ENCODE results near the gene CT45A1. TPM values are rescaled to one million over a fixed set of nuclear protein-coding genes. Genes with fewer than 3 reads are reported as not detected.

Gene CT45A1
- total and polyA plus RNA-seq, 2 donors (not counting 1 experiment from before 2014, with no cell fraction given) = not detected

GRCh38 chrX:135688137-135688536 is 25.3 kb upstream of the CT45A1 start:
- Mint-ChIP-seq H3K27ac (no peak overlapping the region), H3K4me3 (no peak overlapping the region), H3K9me3 (ENCODE audit: insufficient read depth) (peaks cover 3% of the 10 kb centered on the region), H3K27me3 (no peaks in the 10 kb centered on the region), H3K4me1 (no peaks in the 10 kb centered on the region)
- no peak overlapping the region for H3K27ac ChIP-seq (ENCODE audit: low read length in 2 of 2)
- DNase-seq = no peak
- no peak for ATAC-seq (ENCODE audit: low read depth)
- H3K79me2 ChIP-seq (ENCODE audit: control insufficient read depth, insufficient read depth, low read length) = no peaks in the 10 kb centered on the region
- no peak overlapping the region for H2AFZ ChIP-seq (ENCODE audit: insufficient read depth, low read depth, low read length, poor library complexity, severe bottlenecking)
- no peak for TF ChIP-seq CTCF (IDR thresholded peaks at IDR 0.05)
- TF ChIP-seq EZH2 (IDR thresholded peaks at IDR 0.05; ENCODE audit: borderline replicate concordance, insufficient read depth, low read depth, low read length, poor library complexity, severe bottlenecking) = no peak
- no peaks in the 10 kb centered on the region for H4K20me1 ChIP-seq (ENCODE audit: control insufficient read depth, insufficient read depth, low read length, poor library complexity, severe bottlenecking)
- no peaks in the 10 kb centered on the region for H3K36me3 ChIP-seq (replicated peaks in 1 of 2; ENCODE audit: control extremely low read depth in 1 of 2, control insufficient read depth in 1 of 2, extremely low read depth in 1 of 2, insufficient read depth in 2 of 2, low read length in 1 of 2)
- H3K4me2 ChIP-seq (replicated peaks; ENCODE audit: low read depth, low read length, poor library complexity, severe bottlenecking) = no peak overlapping the region
- H3K4me3 ChIP-seq (ENCODE audit: control extremely low read depth in 1 of 5, extremely low read depth in 1 of 5, insufficient read depth in 1 of 5, low read depth in 2 of 5, low read length in 4 of 5) = no peak overlapping the region
- intact Hi-C loops (cut with micrococcal nuclease) = no loop called here
- no peaks in the 10 kb centered on the region for H3K9me3 ChIP-seq (ENCODE audit: control extremely low read depth in 1 of 3, control insufficient read depth in 2 of 3, insufficient read depth in 1 of 3, low read length in 2 of 3)
- WGBS (ENCODE audit: insufficient coverage) = 46% methylated on average over 6 of the region's 16 CpGs
- no peaks in the 10 kb centered on the region for H3K4me1 ChIP-seq (ENCODE audit: control insufficient read depth in 2 of 2, insufficient read depth in 2 of 2, low read length in 2 of 2)
- no peaks in the 10 kb centered on the region for H3K27me3 ChIP-seq (replicated peaks in 1 of 4; ENCODE audit: control extremely low read depth in 1 of 4, control insufficient read depth in 3 of 4, insufficient read depth in 4 of 4, low read length in 3 of 4)
- CTCF ChIA-PET = no interaction called here
- POLR2A ChIA-PET = no interaction called here
- no peak overlapping the region for H3K9ac ChIP-seq (ENCODE audit: low read length)

GRCh38 chrX:135695471-135695870 is 18.0 kb upstream of the CT45A1 start:
- Histone ChIP-seq H3K27me3 (replicated peaks in 1 of 4; ENCODE audit: control extremely low read depth in 1 of 4, control insufficient read depth in 3 of 4, insufficient read depth in 4 of 4, low read length in 3 of 4) (no peaks in the 10 kb centered on the region), H3K4me1 (ENCODE audit: control insufficient read depth in 2 of 2, insufficient read depth in 2 of 2, low read length in 2 of 2) (no peaks in the 10 kb centered on the region), H3K4me2 (replicated peaks; ENCODE audit: low read depth, low read length, poor library complexity, severe bottlenecking) (no peak overlapping the region), H3K79me2 (ENCODE audit: control insufficient read depth, insufficient read depth, low read length) (no peaks in the 10 kb centered on the region), H3K4me3 (ENCODE audit: control extremely low read depth in 1 of 5, extremely low read depth in 1 of 5, insufficient read depth in 1 of 5, low read depth in 2 of 5, low read length in 4 of 5) (no peak overlapping the region), H3K9ac (ENCODE audit: low read length) (no peak overlapping the region), H2AFZ (ENCODE audit: insufficient read depth, low read depth, low read length, poor library complexity, severe bottlenecking) (no peak overlapping the region), H3K36me3 (replicated peaks in 1 of 2; ENCODE audit: control extremely low read depth in 1 of 2, control insufficient read depth in 1 of 2, extremely low read depth in 1 of 2, insufficient read depth in 2 of 2, low read length in 1 of 2) (no peaks in the 10 kb centered on the region), H3K9me3 (ENCODE audit: control extremely low read depth in 1 of 3, control insufficient read depth in 2 of 3, insufficient read depth in 1 of 3, low read length in 2 of 3) (no peaks in the 10 kb centered on the region), H4K20me1 (ENCODE audit: control insufficient read depth, insufficient read depth, low read length, poor library complexity, severe bottlenecking) (no peaks in the 10 kb centered on the region), H3K27ac (ENCODE audit: low read length in 2 of 2) (no peak overlapping the region)
- ATAC-seq (ENCODE audit: low read depth) (no peak), DNase-seq (no peak)
- POLR2A ChIA-PET = no interaction called here
- Mint-ChIP-seq H3K4me1 (no peaks in the 10 kb centered on the region), H3K9me3 (ENCODE audit: insufficient read depth) (no peaks in the 10 kb centered on the region), H3K4me3 (no peak overlapping the region), H3K27ac (no peak overlapping the region), H3K27me3 (peaks cover 3% of the 10 kb centered on the region)
- WGBS (ENCODE audit: insufficient coverage) = no CpG with 5 or more reads among the region's 3 CpGs
- intact Hi-C loops (cut with micrococcal nuclease) = no loop called here
- CTCF ChIA-PET = no interaction called here
- no peak for TF ChIP-seq EZH2 (IDR thresholded peaks at IDR 0.05; ENCODE audit: borderline replicate concordance, insufficient read depth, low read depth, low read length, poor library complexity, severe bottlenecking)
- TF ChIP-seq CTCF (IDR thresholded peaks at IDR 0.05) = no peak
